B cell (primary cell): ENCODE measurements around the gene RNF126. TPM values are rescaled to one million over a fixed set of nuclear protein-coding genes. Genes with fewer than 3 reads are reported as not detected.

Source experiments
- ATAC-seq: fragments of 200-7000 bp; cut with Tn5 transposase; one replicate; pipeline ENCODE4 v1.10.0; 2021; ENCODE audit warnings: low read depth, mild to moderate bottlenecking, moderate number of reproducible peaks, moderate library complexity
- CTCF ChIA-PET: fragments of 350-600 bp; sonication (Branson Sonifier 250); formaldehyde crosslinking; loops from one replicate; lab custom pipeline; 2021; ENCODE audit warnings: antibody characterized with exemption, inconsistent platforms; lab: Charles Lee
- POLR2A ChIA-PET: fragments of 350-600 bp; sonication (Branson Sonifier 250); formaldehyde crosslinking; loops from one replicate; lab custom pipeline; 2021; ENCODE audit warnings: antibody characterized with exemption; lab: Charles Lee
- DNase-seq: peaks from one replicate; pipeline ENCODE4 v3.0.0; 2013
- H2AFZ ChIP-seq: 2 replicates; pipeline ENCODE4 v1.6.1; 2012; ENCODE audit warnings: mild to moderate bottlenecking, low read depth, low read length; ENCODE audit not compliant: insufficient read depth, poor library complexity, severe bottlenecking
- H3K27ac ChIP-seq, 2 donors: 1 replicate in 1 of 2; 2 replicates in 1 of 2; pipeline ENCODE4 v1.5.1; 2012 to 2013; ENCODE audit warnings: low read length in 2 of 2, mild to moderate bottlenecking in 2 of 2, moderate library complexity in 1 of 2
- H3K27me3 ChIP-seq, 4 experiments: fragments of 200-600 bp in 1 of 4; sonication (generic) in 1 of 4; replicated peaks in 1 of 4; 1 replicate in 2 of 4; 2 replicates in 2 of 4; pipeline versions ENCODE4 v1.6.1 to v1.7.0; 2013 to 2016; ENCODE audit warnings: low read length in 3 of 4, mild to moderate bottlenecking in 2 of 4, mixed read lengths in 1 of 4, moderate library complexity in 1 of 4; ENCODE audit not compliant: insufficient read depth in 4 of 4, control insufficient read depth in 3 of 4; ENCODE audit errors: control extremely low read depth in 1 of 4
- H3K36me3 ChIP-seq, 2 experiments: replicated peaks in 1 of 2; 1 replicate in 1 of 2; 2 replicates in 1 of 2; pipeline versions ENCODE4 v1.6.1 to v1.7.1; 2013; ENCODE audit warnings: low read length in 1 of 2; ENCODE audit not compliant: insufficient read depth in 2 of 2, control insufficient read depth in 1 of 2; ENCODE audit errors: control extremely low read depth in 1 of 2, extremely low read depth in 1 of 2
- H3K4me1 ChIP-seq, 2 donors: fragments of 200-600 bp in 1 of 2; sonication (generic) in 1 of 2; 1 replicate in 1 of 2; 2 replicates in 1 of 2; pipeline versions ENCODE4 v1.5.1 to v1.6.1; 2013 to 2017; ENCODE audit warnings: low read length in 2 of 2; ENCODE audit not compliant: control insufficient read depth in 2 of 2, insufficient read depth in 2 of 2
- H3K4me2 ChIP-seq: replicated peaks from 2 replicates; pipeline ENCODE3; 2012; ENCODE audit warnings: mild to moderate bottlenecking, low read depth, low read length; ENCODE audit not compliant: poor library complexity, severe bottlenecking
- H3K4me3 ChIP-seq, 5 experiments: fragments of 200-600 bp in 1 of 5; sonication (generic) in 1 of 5; 1 replicate in 3 of 5; 2 replicates in 2 of 5; pipeline versions ENCODE4 v1.5.1 to v1.7.0; 2011 to 2016; ENCODE audit warnings: low read length in 4 of 5, mild to moderate bottlenecking in 4 of 5, low read depth in 2 of 5, control low read depth in 1 of 5, moderate library complexity in 1 of 5; ENCODE audit not compliant: insufficient read depth in 1 of 5; ENCODE audit errors: control extremely low read depth in 1 of 5, extremely low read depth in 1 of 5
- H3K79me2 ChIP-seq: fragments of 200-600 bp; sonication (generic); one replicate; pipeline ENCODE4 v1.6.0; 2016; ENCODE audit warnings: low read length; ENCODE audit not compliant: control insufficient read depth, insufficient read depth
- H3K9ac ChIP-seq: fragments of 200-600 bp; sonication (generic); 2 replicates; pipeline ENCODE4 v1.6.1; 2017; ENCODE audit warnings: mild to moderate bottlenecking, low read length, moderate library complexity
- H3K9me3 ChIP-seq, 3 donors: one replicate each; pipeline versions ENCODE4 v1.6.1 to v1.7.1; 2013; ENCODE audit warnings: low read length in 2 of 3; ENCODE audit not compliant: control insufficient read depth in 2 of 3, insufficient read depth in 1 of 3; ENCODE audit errors: control extremely low read depth in 1 of 3
- H4K20me1 ChIP-seq: 2 replicates; pipeline ENCODE4 v1.6.0; 2012; ENCODE audit warnings: mild to moderate bottlenecking, low read length; ENCODE audit not compliant: insufficient read depth, control insufficient read depth, poor library complexity, severe bottlenecking
- H3K27ac Mint-ChIP-seq: one replicate; pipeline ENCODE4 v1.8.0; 2021; ENCODE audit warnings: mixed read lengths
- H3K27me3 Mint-ChIP-seq: one replicate; pipeline ENCODE4 v1.8.0; 2021; ENCODE audit warnings: mixed read lengths
- H3K4me1 Mint-ChIP-seq: one replicate; pipeline ENCODE4 v1.8.0; 2021; ENCODE audit warnings: mixed read lengths
- H3K4me3 Mint-ChIP-seq: one replicate; pipeline ENCODE4 v1.8.0; 2021; ENCODE audit warnings: mixed read lengths
- H3K9me3 Mint-ChIP-seq: one replicate; pipeline ENCODE4 v1.8.0; 2022; ENCODE audit warnings: mixed read lengths; ENCODE audit not compliant: insufficient read depth
- CTCF ChIP-seq: fragments of 200-600 bp; IDR thresholded peaks from one replicate; pipeline ENCODE4 v1.8.0; 2022; ENCODE audit warnings: antibody characterized with exemption, mild to moderate bottlenecking
- EZH2 ChIP-seq: IDR thresholded peaks from 2 replicates; pipeline ENCODE4 v1.6.1; 2012; ENCODE audit warnings: borderline replicate concordance, low read depth, mild to moderate bottlenecking, moderate library complexity, low read length; ENCODE audit not compliant: insufficient read depth, poor library complexity, severe bottlenecking
- WGBS: methylation state at CpG from one replicate; pipeline ENCODE4 v1.1.5; 2013; ENCODE audit warnings: missing lambda C conversion rate; ENCODE audit not compliant: insufficient coverage; 5-methylcytosine and 5-hydroxymethylcytosine counted together
- intact Hi-C: fragments of 100-400 bp; cut with micrococcal nuclease; formaldehyde crosslinking; loops from one replicate; pipeline ENCODE4 v1.10.0; 2022
- polyA plus RNA-seq: library from polyadenylated mRNA; depleted of rRNA; stranded (reverse); fragments of >200 nt; gene quantifications from 2 replicates; pipeline ENCODE4 v1.2.3, GENCODE V29; 2012
- total RNA-seq, 2 donors: library from RNA; stranded (reverse); fragments of 120-200 nt in 1 of 2; gene quantifications; 1 replicate in 1 of 2; 2 replicates in 1 of 2; pipeline versions ENCODE4 v1.2.3 to v1.2.4, GENCODE V29; 2013 to 2022

Gene RNF126
- total and polyA plus RNA-seq, 2 donors (not counting 1 experiment from before 2014, with no cell fraction given) = 74.3 to 118 TPM

DNA sequence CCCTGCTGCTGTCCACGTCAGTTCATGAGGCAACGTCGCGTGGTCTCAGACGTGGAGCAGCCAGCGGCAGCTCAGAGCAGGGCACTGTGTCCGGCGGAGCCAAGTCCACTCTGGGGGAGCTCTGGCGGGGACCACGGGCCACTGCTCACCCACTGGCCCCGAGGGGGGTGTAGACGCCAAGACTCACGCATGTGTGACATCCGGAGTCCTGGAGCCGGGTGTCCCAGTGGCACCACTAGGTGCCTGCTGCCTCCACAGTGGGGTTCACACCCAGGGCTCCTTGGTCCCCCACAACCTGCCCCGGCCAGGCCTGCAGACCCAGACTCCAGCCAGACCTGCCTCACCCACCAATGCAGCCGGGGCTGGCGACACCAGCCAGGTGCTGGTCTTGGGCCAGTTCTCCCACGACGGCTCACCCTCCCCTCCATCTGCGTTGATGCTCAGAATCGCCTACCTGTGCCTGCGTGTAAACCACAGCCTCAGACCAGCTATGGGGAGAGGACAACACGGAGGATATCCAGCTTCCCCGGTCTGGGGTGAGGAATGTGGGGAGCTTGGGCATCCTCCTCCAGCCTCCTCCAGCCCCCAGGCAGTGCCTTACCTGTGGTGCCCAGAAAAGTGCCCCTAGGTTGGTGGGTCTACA, 19.8 kb upstream of the RNF126 start:
- no peaks in the 10 kb centered on the region for H3K79me2 ChIP-seq
- H3K9ac ChIP-seq = no peak overlapping the region
- H4K20me1 ChIP-seq = peaks cover 14% of the 10 kb centered on the region
- H3K4me1 ChIP-seq = peaks cover 6 to 21% of the 10 kb centered on the region in 2 donors
- H3K27me3 Mint-ChIP-seq = no peaks in the 10 kb centered on the region
- peaks cover 0 to 8% (median 0%) of the 10 kb centered on the region in 4 experiments for H3K27me3 ChIP-seq
- no peak overlapping the region for H3K4me3 ChIP-seq
- no peak overlapping the region for H3K4me2 ChIP-seq
- WGBS = 92% methylated on average over 20 of the region's 25 CpGs
- no peak for DNase-seq
- POLR2A ChIA-PET = no interaction called here
- H3K36me3 ChIP-seq = no peaks in the 10 kb centered on the region
- TF ChIP-seq EZH2 (no peak), CTCF (no peak)
- no peak overlapping the region for H2AFZ ChIP-seq
- no peak overlapping the region for H3K4me3 Mint-ChIP-seq
- H3K4me1 Mint-ChIP-seq = peaks cover 6% of the 10 kb centered on the region
- no peak overlapping the region for H3K27ac Mint-ChIP-seq
- no peaks in the 10 kb centered on the region for H3K9me3 Mint-ChIP-seq
- H3K9me3 ChIP-seq = peaks cover 0 to 29% (median 0%) of the 10 kb centered on the region in 3 donors
- intact Hi-C loops = no loop called here
- no peak for ATAC-seq
- CTCF ChIA-PET = no interaction called here
- no peak overlapping the region for H3K27ac ChIP-seq
